ENCODE data around the gene CLK3. TPM values are rescaled to one million over a fixed set of nuclear protein-coding genes. Genes with fewer than 3 reads are reported as not detected.
A peak's percentile ranks its signal among the peaks of the same experiment; 100 is the strongest.

CLK3 gene
- total RNA-seq, 4 donors from 2014 or later: 45.4 to 152 (median 105) TPM

- DNase-seq (no peak), ATAC-seq (no peak)
- Histone ChIP-seq H3K9me3 (no peaks in the 10 kb centered on the region), H3K27ac (no peak overlapping the region), H3K36me3 (no peaks in the 10 kb centered on the region), H3K27me3 (no peaks in the 10 kb centered on the region), H3K4me3 (no peak overlapping the region), H3K4me1 (peaks cover 49 to 60% of the 10 kb centered on the region in 2 donors)
- in situ Hi-C loops (cut with MboI; ENCODE audit: low sequenced_read_pairs in 4 of 4) (loop anchor here in 3 of 4 donors (25.0 kb wide), 1 partner anchor 289 kb away; the partner anchor contains the start of gene COX5A (in 3 of the 3)), intact Hi-C loops (cut with DNase I; ENCODE audit: low total_unique reads) (no loop called here)
- TF ChIP-seq POLR2A (IDR thresholded peaks at IDR 0.05) (no peak), CTCF (IDR thresholded peaks at IDR 0.05 in 4 of 5, conservative IDR thresholded peaks at IDR 0.05 in 1 of 5) (no peak)
These were observed 32.6 kb downstream of the CLK3 start for GRCh38 chr15:74648051-74648842.

- no peak for TF ChIP-seq POLR2A (IDR thresholded peaks at IDR 0.05)
- TF ChIP-seq CTCF (IDR thresholded peaks at IDR 0.05 in 4 of 5, conservative IDR thresholded peaks at IDR 0.05 in 1 of 5): no peak
- in situ Hi-C loops (cut with MboI; ENCODE audit: low sequenced_read_pairs in 4 of 4) (no loop called here), intact Hi-C loops (cut with DNase I; ENCODE audit: low total_unique reads) (loop anchor here (5.0 kb wide), 1 partner anchor 46 kb away; the partner anchor contains the start of gene EDC3)
- Histone ChIP-seq H3K36me3 (no peaks in the 10 kb centered on the region), H3K27ac (peak overlapping the region; percentile 35 to 89 (median 55)), H3K27me3 (no peaks in the 10 kb centered on the region), H3K9me3 (no peaks in the 10 kb centered on the region), H3K4me3 (no peak overlapping the region), H3K4me1 (peaks cover 60 to 75% of the 10 kb centered on the region in 2 donors)
- DNase-seq: no peak
- peak in 1 of 2 donors; percentile 56 for ATAC-seq
These were observed 35.7 kb downstream of the CLK3 start for GRCh38 chr15:74651242-74651741.

DNA sequence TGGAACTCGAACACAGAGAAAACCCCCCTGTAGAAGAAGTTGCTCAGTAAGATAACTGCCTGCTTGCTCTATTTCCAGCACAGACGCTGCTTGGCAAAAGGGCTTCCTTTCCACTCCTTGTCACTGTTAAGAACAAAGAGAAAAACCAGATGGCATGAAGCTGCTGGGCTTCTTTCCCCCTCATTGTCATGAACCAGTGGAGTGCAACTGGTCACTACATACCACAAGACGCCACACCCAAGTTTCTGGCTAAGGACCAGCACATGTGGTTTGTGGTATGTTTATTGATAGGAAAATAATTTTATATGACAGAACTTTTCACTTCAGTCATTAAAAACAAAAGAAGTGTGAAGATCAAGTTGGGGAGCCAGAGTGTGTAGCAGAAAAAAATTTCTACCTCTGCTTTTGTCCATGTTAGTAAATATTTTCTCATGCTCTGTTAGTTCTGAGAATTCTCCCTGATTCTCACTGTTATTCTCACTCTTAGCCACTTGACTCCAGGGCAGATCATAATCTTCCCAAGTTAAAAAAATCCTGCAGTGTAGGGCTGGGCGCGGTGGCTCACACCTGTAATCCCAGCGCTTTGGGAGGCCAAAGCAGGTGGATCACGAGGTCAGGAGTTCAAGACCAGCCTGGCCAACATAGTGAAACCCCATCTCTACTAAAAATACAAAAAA is 37.9 kb downstream of the CLK3 start:
- Histone ChIP-seq H3K27me3 (no peaks in the 10 kb centered on the region), H3K9me3 (no peaks in the 10 kb centered on the region), H3K4me3 (no peak overlapping the region), H3K36me3 (no peaks in the 10 kb centered on the region), H3K27ac (peak overlapping the region; percentile 64 to 89 (median 71)), H3K4me1 (peaks cover 66 to 78% of the 10 kb centered on the region in 2 donors)
- intact Hi-C loops (cut with DNase I; ENCODE audit: low total_unique reads) (loop anchor here (5.0 kb wide), 1 partner anchor 44 kb away; the partner anchor contains the start of gene EDC3), in situ Hi-C loops (cut with MboI; ENCODE audit: low sequenced_read_pairs in 4 of 4) (no loop called here)
- DNase-seq (no peak), ATAC-seq (no peak)
- no peak for TF ChIP-seq POLR2A (IDR thresholded peaks at IDR 0.05)
- no peak for TF ChIP-seq CTCF (IDR thresholded peaks at IDR 0.05 in 4 of 5, conservative IDR thresholded peaks at IDR 0.05 in 1 of 5)

DNA sequence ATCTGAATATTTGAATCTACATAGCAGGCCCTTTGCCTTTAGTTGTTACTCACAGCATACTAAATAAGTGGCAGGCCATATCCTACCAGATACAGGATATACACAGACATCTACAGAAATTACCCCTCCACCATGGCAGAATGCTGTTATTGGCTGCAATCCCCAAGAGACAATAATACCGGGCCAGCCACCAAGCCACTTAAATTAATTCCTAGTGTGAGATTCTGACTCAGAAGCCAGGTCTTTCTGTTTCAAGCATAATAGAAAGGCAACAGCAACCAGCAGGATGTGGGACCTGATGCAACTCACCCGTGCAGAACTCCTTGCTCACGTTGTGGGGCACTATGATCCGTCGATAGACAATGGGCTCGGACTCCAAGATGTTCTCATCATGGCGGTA is 39.8 kb downstream of the CLK3 start:
- peak overlapping the region; percentile 64 to 89 (median 71) for H3K27ac ChIP-seq
- no peaks in the 10 kb centered on the region for H3K36me3 ChIP-seq
- in situ Hi-C loops (cut with MboI; ENCODE audit: low sequenced_read_pairs in 4 of 4) (no loop called here), intact Hi-C loops (cut with DNase I; ENCODE audit: low total_unique reads) (no loop called here)
- H3K27me3 ChIP-seq: no peaks in the 10 kb centered on the region
- TF ChIP-seq POLR2A (IDR thresholded peaks at IDR 0.05) (no peak), CTCF (IDR thresholded peaks at IDR 0.05 in 4 of 5, conservative IDR thresholded peaks at IDR 0.05 in 1 of 5) (no peak)
- DNase-seq: no peak
- peaks cover 60 to 67% of the 10 kb centered on the region in 2 donors for H3K4me1 ChIP-seq
- ATAC-seq: no peak
- H3K4me3 ChIP-seq: no peak overlapping the region
- H3K9me3 ChIP-seq: no peaks in the 10 kb centered on the region

All from gastrocnemius medialis (tissue), 4 donors.